GM12875 (cell line): ENCODE data around the gene LGALS3BP.

Source experiments
- H3K4me3 ChIP-seq: one replicate; pipeline ENCODE4 v1.5.1; 2011; ENCODE audit warnings: low read depth, low read length, control low read depth
- TF ChIP-seq, protein P1 (sequence below): IDR thresholded peaks from 2 replicates; pipeline ENCODE4 v1.5.1; 2011; ENCODE audit warnings: low read depth, mild to moderate bottlenecking, control low read depth, inconsistent platforms, low read length, moderate library complexity, borderline replicate concordance; ENCODE audit not compliant: insufficient read depth

LGALS3BP gene, protein sequence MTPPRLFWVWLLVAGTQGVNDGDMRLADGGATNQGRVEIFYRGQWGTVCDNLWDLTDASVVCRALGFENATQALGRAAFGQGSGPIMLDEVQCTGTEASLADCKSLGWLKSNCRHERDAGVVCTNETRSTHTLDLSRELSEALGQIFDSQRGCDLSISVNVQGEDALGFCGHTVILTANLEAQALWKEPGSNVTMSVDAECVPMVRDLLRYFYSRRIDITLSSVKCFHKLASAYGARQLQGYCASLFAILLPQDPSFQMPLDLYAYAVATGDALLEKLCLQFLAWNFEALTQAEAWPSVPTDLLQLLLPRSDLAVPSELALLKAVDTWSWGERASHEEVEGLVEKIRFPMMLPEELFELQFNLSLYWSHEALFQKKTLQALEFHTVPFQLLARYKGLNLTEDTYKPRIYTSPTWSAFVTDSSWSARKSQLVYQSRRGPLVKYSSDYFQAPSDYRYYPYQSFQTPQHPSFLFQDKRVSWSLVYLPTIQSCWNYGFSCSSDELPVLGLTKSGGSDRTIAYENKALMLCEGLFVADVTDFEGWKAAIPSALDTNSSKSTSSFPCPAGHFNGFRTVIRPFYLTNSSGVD

GRCh38 chr17:78979780-78980623 is at the start of gene LGALS3BP:
LGALS3BP (minus strand) TSS chr17:78979923; CDS start chr17:78977191, 2,732 bp downstream.
- H3K4me3 ChIP-seq, result no peak within 1 kb of the TSS
- TF ChIP-seq, protein P1, sequence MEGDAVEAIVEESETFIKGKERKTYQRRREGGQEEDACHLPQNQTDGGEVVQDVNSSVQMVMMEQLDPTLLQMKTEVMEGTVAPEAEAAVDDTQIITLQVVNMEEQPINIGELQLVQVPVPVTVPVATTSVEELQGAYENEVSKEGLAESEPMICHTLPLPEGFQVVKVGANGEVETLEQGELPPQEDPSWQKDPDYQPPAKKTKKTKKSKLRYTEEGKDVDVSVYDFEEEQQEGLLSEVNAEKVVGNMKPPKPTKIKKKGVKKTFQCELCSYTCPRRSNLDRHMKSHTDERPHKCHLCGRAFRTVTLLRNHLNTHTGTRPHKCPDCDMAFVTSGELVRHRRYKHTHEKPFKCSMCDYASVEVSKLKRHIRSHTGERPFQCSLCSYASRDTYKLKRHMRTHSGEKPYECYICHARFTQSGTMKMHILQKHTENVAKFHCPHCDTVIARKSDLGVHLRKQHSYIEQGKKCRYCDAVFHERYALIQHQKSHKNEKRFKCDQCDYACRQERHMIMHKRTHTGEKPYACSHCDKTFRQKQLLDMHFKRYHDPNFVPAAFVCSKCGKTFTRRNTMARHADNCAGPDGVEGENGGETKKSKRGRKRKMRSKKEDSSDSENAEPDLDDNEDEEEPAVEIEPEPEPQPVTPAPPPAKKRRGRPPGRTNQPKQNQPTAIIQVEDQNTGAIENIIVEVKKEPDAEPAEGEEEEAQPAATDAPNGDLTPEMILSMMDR, result no peak

DNA sequence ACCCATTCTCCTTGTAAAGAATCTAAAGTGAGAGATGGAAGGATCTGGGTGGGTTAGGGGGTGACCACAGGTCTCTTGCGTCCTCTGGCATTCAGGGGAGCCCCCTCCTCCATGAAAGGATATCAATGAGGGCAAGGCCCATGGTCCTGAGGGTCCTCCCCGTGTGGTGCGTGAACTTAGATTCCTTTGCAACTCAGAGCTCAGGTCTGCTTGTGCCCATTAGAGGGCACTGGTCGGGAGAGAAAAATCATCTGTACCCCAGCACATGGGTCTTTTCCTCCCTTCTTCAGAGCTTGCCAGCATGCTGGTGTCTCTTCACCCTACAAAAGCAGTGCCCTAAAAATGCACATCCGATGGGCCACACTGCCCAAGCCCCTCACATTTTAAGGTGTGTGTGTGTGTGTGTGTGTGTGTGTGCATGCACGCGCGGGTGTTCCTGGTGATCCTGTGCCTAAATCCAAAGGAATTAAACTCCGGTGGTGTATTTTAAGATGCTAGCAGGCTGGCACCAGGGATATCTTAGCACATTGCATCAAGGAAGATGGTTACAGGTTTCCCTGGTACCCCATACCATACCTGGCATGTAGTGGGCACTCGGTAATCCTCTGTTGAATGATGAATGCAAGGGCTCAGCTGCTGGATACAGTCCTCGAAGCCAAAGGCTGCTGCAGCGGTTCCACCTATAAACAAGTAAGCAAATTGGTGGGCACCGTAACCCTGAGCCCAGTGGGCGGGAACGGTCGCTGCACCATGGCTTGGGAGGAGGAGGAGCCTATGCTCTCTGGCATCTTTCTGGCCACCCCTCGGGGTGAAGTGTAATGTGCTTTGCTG is 49.0 kb upstream of the LGALS3BP start:
- TF ChIP-seq, protein P1, result no peak

GRCh38 chr17:79027925-79028491 is 48.3 kb upstream of the LGALS3BP start:
- TF ChIP-seq, protein P1, result no peak
- no peak overlapping the region for H3K4me3 ChIP-seq

More for the DNA sequence above, 49.0 kb upstream of the LGALS3BP start:
- no peak overlapping the region for H3K4me3 ChIP-seq

GRCh38 chr17:79027274-79027924 is 47.7 kb upstream of the LGALS3BP start:
- TF ChIP-seq, protein P1, result no peak
- no peak overlapping the region for H3K4me3 ChIP-seq

GRCh38 chr17:79026376-79027273 is 46.9 kb upstream of the LGALS3BP start:
- TF ChIP-seq, protein P1, result no peak
- no peak overlapping the region for H3K4me3 ChIP-seq
